Activated naive CD8-positive, alpha-beta T cell treated with anti-CD3 and anti-CD28 coated beads for 36 hours (primary cell): Measurements from ENCODE around the gene FAM98C. TPM values are rescaled to one million over a fixed set of nuclear protein-coding genes. Genes with fewer than 3 reads are reported as not detected.
"Not testable (repeated sequence)": the region's sequence is repeated elsewhere in the genome, so short reads cannot be mapped to it uniquely, and the experiment has no call there.

Source experiments
- DNase-seq: peaks from one replicate; pipeline ENCODE4 v3.0.0; 2021
- H3K27ac Mint-ChIP-seq: one replicate; pipeline ENCODE4 v1.8.0; 2022; ENCODE audit warnings: mild to moderate bottlenecking, moderate library complexity, mixed read lengths
- H3K27me3 Mint-ChIP-seq: one replicate; pipeline ENCODE4 v1.8.0; 2022; ENCODE audit warnings: mild to moderate bottlenecking, mixed read lengths
- H3K36me3 Mint-ChIP-seq: one replicate; pipeline ENCODE4 v1.8.0; 2021; ENCODE audit warnings: mild to moderate bottlenecking, mixed read lengths
- H3K4me1 Mint-ChIP-seq: one replicate; pipeline ENCODE4 v1.8.0; 2021; ENCODE audit warnings: mixed read lengths
- H3K4me3 Mint-ChIP-seq: one replicate; pipeline ENCODE4 v1.8.0; 2022; ENCODE audit warnings: mild to moderate bottlenecking, moderate library complexity, mixed read lengths
- H3K9me3 Mint-ChIP-seq: one replicate; pipeline ENCODE4 v1.8.0; 2022; ENCODE audit warnings: mixed read lengths
- total RNA-seq, 2 experiments: library from RNA; stranded (reverse); gene quantifications; one replicate each; pipeline ENCODE4 v1.2.3, GENCODE V29; 2021

The FAM98C gene
- total RNA-seq, 2 experiments from 2014 or later = 8.1 to 9.3 TPM

DNA sequence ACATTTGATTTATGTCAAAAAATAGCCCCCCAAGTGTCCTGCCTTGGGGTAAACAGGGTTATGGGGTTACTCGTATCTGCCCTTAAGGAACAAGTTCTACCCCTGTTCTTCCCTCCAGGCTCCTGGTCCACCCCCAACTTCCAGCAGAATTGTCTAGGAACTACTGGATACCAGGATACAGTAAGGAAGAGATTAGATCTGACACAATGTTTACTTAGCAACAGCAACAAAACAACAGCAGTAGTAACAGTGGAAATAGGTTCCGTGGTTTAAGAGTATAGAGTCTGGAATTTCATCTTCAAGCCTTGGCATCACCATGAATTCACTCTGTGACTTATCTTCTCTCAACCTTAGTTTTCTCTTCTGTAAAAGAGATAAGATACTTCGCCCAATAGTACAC is 1.7 kb upstream of the FAM98C start:
- Mint-ChIP-seq H3K9me3 (no peaks in the 10 kb centered on the region), H3K4me1 (peaks cover 13% of the 10 kb centered on the region), H3K4me3 (no peak overlapping the region), H3K27me3 (no peaks in the 10 kb centered on the region), H3K27ac (no peak overlapping the region), H3K36me3 (no peaks in the 10 kb centered on the region)
- no peak for DNase-seq

DNA sequence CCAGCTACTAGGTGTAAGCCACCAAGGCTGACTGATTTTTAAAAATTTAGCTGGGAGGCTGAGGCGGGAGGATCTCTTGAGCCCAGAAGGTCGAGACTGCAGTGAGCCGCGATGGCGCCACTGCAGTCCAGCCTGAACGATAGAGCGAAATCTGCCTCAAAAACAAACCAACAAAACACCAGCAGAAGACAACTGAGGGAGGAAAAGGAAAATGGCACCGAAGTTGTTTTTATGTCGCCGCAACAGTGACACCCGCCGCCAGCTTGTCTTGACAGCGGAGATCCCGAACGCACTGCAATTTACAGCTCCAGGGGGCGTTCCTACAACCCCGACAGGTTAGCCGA is 298 bp upstream of the FAM98C start:
- DNase-seq = no peak
- Mint-ChIP-seq H3K4me3 (peak overlapping the region; percentile 76), H3K9me3 (no peaks in the 10 kb centered on the region), H3K27me3 (no peaks in the 10 kb centered on the region), H3K27ac (no peak overlapping the region), H3K4me1 (peaks cover 8% of the 10 kb centered on the region), H3K36me3 (no peaks in the 10 kb centered on the region)

DNA sequence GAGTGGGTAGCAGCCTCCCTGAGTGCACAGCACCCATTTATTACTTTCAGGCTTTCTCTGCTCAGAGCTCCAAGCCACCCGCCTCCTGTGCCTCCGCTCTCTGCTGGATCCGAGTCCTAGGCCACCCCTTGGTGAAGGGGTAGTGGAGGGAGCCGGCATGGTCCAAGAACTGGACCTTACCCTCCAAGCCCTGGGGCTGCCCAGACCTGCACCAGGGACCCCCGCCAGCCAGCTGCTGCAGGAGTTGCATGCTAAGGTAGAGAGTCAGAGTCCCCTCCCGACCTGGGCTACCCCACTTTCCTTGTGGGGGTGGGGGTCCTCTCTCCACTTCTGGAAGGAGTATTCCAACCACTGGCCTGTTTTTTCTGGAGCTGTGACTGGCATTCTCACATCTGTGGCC is 2.0 kb downstream of the FAM98C start:
- peaks cover 1% of the 10 kb centered on the region for H3K36me3 Mint-ChIP-seq
- peaks cover 8% of the 10 kb centered on the region for H3K4me1 Mint-ChIP-seq
- H3K27me3 Mint-ChIP-seq = no peaks in the 10 kb centered on the region
- no peaks in the 10 kb centered on the region for H3K9me3 Mint-ChIP-seq
- no peak overlapping the region for H3K4me3 Mint-ChIP-seq
- DNase-seq = no peak
- no peak overlapping the region for H3K27ac Mint-ChIP-seq

DNA sequence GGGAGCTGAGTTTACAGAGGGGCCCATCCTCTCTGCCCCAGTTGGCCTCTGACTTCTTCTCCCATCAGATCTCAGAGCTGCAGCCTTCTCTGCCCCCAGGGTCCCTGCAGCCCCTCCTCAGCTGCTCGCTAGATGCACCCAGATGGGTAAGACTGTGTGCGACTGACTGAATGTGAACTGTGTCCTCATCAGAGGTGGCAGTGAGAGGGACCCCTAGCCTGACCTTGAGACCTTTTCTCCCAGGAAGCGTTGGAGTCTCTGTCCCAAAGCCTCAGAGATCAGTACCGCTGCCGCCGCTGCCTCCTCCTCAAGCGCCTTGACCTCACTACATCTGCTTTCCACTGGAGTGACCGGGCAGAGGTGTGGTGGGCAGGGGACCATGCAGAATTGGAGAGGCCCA is 2.4 kb downstream of the FAM98C start:
- peaks cover 8% of the 10 kb centered on the region for H3K4me1 Mint-ChIP-seq
- no peak overlapping the region for H3K27ac Mint-ChIP-seq
- peaks cover 1% of the 10 kb centered on the region for H3K36me3 Mint-ChIP-seq
- no peaks in the 10 kb centered on the region for H3K27me3 Mint-ChIP-seq
- H3K4me3 Mint-ChIP-seq = no peak overlapping the region
- no peaks in the 10 kb centered on the region for H3K9me3 Mint-ChIP-seq
- DNase-seq = no peak

DNA sequence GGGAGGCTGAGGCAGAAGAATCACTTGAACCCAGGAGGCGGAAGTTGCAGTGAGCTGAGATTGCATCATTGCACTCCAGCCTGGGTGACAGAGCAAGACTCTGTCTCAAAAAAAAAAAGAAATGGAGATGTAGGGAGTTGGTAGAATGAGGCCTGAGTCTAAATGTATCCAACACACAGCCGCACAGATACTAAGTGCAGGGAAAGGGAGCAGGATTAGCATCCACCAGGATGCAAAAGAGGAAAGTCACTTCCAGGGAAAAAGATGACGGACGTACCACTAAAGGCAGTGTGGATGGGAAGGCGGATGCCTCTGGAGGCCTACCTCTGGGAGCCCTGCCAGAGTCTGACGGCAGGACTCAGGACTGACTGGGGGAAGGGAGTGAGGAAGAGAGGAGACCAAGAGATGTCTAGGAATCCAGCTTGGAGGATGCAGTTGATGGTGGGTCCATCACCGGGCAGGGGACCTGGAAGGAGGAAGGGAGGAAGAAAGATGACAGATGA is 6.8 kb downstream of the FAM98C start:
- Mint-ChIP-seq H3K36me3 (peaks cover 1% of the 10 kb centered on the region), H3K27ac (no peak overlapping the region), H3K4me1 (no peaks in the 10 kb centered on the region), H3K4me3 (no peak overlapping the region), H3K9me3 (no peaks in the 10 kb centered on the region), H3K27me3 (no peaks in the 10 kb centered on the region)
- DNase-seq = no peak

DNA sequence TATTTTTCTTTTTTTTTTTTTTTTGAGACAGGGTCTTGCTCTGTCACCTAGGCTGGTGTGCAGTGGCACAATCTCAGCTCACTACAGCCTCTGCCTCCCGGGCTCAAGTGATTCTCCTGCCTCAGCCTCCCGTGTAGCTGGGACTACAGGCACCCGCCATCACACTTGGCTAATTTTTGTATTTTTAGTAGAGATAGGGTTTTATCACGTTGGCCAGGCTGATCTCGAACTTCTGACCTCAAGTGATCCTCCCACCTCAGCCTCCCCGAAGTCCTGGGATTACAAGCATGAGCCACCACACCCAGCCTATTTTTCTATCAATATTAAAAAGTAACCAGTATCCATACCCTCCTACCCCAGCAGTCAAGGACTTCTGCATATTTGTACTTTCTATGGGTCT is 7.5 kb downstream of the FAM98C start:
- not testable (repeated sequence) for H3K4me3 Mint-ChIP-seq, H3K4me1 Mint-ChIP-seq, H3K27ac Mint-ChIP-seq, DNase-seq, H3K27me3 Mint-ChIP-seq, H3K36me3 Mint-ChIP-seq, H3K9me3 Mint-ChIP-seq

DNA sequence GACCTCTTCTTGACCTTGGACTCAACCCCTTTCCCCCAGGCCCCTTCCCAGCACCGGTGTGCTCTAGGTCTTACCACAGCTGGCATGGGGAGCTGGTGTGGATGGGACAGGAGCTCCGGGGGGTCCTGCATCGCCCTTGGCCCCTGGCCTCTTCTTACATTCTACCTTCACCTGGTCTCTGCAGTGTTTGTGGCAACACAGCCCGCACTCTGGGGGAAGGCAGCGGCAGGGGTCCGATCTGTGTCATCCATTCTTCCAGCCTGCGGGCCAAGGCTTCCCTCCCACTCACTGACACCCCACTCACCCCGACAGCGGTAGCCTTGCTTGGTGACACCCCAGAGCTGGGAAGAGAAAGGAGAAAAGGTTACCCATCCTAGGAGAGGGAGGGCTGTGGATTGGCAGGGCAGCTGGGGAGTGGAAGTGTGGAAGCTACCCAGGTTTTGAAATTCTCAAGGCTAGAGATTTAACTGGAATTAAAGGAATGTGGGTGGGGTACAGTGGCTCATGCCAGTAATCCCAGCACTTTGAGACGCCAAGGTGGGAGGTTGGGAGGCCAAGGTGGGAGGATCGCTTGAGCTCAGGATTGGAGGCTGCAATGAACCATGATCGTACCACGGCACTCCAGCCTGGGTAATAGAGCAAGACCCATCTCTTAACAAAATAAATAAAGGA is 8.3 kb downstream of the FAM98C start:
- H3K27me3 Mint-ChIP-seq = no peaks in the 10 kb centered on the region

DNA sequence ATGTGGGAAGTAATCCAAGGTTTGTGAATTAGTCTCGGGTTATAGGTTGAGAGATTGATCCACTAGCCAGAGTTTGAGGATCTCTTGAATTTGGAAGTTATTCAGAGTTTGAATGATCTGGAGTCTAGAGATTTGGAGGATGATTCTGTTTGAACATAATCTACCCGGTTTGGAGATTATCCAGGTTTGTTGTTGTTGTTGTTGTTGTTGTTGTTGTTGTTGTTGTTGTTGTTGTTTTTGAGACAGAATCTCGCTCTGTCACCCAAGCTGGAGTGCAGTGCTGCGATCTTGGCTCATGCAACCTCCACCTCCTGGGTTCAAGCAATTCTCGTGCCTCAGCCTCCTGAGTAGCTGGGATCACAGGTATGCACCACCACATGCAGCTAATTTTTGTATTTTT is 9.0 kb downstream of the FAM98C start:
- not testable (repeated sequence) for H3K4me3 Mint-ChIP-seq, H3K36me3 Mint-ChIP-seq, H3K27ac Mint-ChIP-seq, H3K4me1 Mint-ChIP-seq, DNase-seq, H3K9me3 Mint-ChIP-seq, H3K27me3 Mint-ChIP-seq

More for the DNA sequence above, 8.3 kb downstream of the FAM98C start:
- peaks cover 1% of the 10 kb centered on the region for H3K36me3 Mint-ChIP-seq
- H3K4me3 Mint-ChIP-seq = no peak overlapping the region
- DNase-seq = no peak
- H3K4me1 Mint-ChIP-seq = no peaks in the 10 kb centered on the region
- H3K9me3 Mint-ChIP-seq = no peaks in the 10 kb centered on the region
- H3K27ac Mint-ChIP-seq = no peak overlapping the region

DNA sequence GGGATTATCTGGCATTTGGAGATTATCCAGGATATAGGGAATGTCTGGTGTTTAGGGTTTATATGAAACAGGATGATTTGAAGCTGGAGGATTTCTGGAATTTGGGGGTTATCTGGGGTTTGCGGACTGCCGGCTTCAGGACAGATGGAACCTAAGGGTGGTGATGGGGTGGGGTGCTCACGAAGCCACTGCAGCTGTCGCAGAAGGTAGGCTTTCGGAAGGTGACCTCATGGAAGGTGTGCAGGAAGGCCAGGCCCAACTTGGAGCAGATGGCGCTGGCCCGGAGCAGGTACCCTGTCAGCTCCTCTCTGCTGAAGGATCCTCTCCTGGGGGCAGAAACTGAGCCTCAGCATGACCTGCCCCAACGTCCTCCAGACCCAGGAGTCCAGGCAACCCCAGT is 9.6 kb downstream of the FAM98C start:
- Mint-ChIP-seq H3K9me3 (no peaks in the 10 kb centered on the region), H3K27ac (no peak overlapping the region), H3K4me1 (peaks cover 6% of the 10 kb centered on the region), H3K27me3 (peaks cover 4% of the 10 kb centered on the region), H3K36me3 (peaks cover 1% of the 10 kb centered on the region), H3K4me3 (no peak overlapping the region)
- no peak for DNase-seq

DNA sequence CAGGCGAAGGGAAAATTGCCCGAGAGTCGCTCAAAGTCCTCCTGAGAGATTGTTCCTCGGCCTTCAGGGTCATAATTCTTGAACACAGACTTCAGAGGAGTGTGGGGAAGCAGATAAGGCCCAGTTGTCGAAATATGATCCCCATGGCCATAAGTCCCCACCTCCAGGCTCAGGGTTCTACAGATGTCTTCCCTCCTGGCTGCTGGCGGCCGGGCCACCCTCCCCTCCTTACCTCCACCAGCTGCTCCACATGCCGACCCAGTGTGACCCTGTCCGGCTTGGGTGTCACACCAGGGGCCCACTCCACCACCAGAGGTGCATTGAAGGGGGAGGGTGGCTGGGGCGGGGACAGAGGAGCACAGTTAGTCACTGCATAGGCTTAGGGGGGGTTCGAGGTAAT is 10.1 kb downstream of the FAM98C start:
- H3K27me3 Mint-ChIP-seq = peaks cover 4% of the 10 kb centered on the region
- H3K36me3 Mint-ChIP-seq = peaks cover 1% of the 10 kb centered on the region
- no peak overlapping the region for H3K4me3 Mint-ChIP-seq
- no peak for DNase-seq
- H3K27ac Mint-ChIP-seq = no peak overlapping the region
- peaks cover 11% of the 10 kb centered on the region for H3K4me1 Mint-ChIP-seq
- H3K9me3 Mint-ChIP-seq = no peaks in the 10 kb centered on the region

DNA sequence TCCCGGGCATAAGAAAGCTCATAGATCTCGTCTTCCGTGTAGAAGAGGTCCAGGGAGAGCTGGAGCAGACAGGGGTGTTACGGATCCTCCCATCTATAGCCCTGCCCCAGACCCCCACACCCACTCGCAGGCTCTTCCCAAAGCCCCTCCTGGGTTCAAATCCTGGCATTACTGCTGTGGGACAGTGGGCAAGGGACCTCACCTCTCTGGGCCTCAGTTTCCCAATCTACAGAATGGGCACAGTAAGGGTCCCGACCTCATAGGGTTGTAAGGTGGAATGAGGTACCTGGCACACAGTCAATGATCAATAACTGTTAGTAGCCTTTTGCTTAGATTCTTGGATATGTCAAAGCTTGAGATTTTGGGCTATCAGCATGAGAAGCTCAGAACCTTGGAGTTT is 10.5 kb downstream of the FAM98C start:
- no peak for DNase-seq
- Mint-ChIP-seq H3K9me3 (no peaks in the 10 kb centered on the region), H3K27ac (no peak overlapping the region)

DNA sequence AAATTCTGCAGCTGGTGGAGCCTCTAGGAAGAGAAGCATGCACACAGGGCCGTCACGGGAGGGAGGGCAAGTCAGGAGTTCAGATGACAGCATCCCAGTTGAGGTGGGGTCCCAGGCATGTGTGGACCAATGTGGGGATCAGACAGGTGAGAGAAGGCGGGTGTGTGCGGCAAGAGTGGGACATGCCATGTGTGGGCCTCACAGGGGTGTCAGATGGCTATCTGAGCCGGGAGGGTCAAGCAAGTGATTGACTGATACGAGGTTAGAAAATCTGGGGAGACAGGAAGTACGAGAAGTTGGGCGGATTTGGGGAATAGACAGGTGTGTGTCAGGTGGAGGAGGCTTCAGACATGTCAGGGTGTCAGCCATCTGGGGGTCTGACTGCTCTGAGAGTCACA is 14.3 kb downstream of the FAM98C start:
- no peak overlapping the region for H3K27ac Mint-ChIP-seq
- peak overlapping the region; percentile 75 for H3K4me3 Mint-ChIP-seq

More for the DNA sequence above, 10.5 kb downstream of the FAM98C start:
- Mint-ChIP-seq H3K4me1 (peaks cover 12% of the 10 kb centered on the region), H3K36me3 (peaks cover 1% of the 10 kb centered on the region), H3K27me3 (peaks cover 4% of the 10 kb centered on the region), H3K4me3 (no peak overlapping the region)

DNA sequence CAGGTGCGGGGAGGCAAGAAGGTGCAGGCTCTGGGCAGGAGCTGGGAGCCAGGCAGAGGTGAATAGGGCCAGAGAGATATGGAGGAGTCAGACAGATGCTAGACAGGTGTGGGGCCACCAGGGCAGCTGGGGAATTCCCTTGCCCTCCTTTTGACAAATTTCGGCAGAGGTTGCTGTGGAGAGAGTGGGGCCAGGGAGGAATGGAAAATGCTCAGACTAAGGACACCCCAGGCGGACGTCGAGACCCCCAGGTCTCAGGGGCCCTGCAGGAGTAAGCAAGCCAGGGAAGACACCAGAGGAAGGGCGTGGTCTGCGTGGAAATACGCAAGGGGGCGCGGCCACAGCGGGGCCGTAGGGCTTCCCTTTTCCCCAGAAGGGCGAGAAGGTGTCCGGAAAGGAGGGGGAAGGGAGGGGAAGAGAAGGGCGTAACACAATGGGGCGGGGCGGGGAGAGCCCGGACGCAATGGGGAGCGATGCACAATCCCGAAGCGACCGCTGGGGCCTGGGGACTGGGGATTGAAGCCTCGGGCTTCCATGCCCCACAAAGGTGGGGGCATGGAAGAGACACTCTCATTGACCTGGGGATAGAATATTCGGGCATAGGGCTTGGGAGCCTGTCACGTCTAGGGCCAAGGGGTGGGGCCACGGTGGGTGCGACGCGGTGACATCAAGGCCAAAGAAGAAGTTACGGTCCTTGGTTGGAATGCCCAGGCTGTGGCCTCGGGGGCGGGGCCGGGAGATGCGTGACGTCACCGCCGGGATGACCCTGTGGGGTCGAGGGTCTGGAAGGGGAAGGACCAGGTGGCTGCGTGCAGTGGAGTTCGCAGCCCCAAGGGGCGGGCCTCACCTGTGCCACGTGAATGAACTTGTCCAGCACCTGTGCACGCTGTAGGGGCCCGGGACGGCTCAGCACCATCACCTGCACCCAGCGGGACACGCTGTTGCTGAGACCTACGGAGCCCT is 14.9 kb downstream of the FAM98C start:
- Mint-ChIP-seq H3K4me1 (peaks cover 14% of the 10 kb centered on the region), H3K4me3 (peak overlapping the region; percentile 75), H3K27me3 (peaks cover 4% of the 10 kb centered on the region), H3K36me3 (no peaks in the 10 kb centered on the region), H3K9me3 (no peaks in the 10 kb centered on the region), H3K27ac (peak overlapping the region; percentile 71)
- peak; percentile 64 for DNase-seq

More for the DNA sequence above, 14.3 kb downstream of the FAM98C start:
- H3K36me3 Mint-ChIP-seq = no peaks in the 10 kb centered on the region
- H3K4me1 Mint-ChIP-seq = peaks cover 14% of the 10 kb centered on the region
- no peaks in the 10 kb centered on the region for H3K9me3 Mint-ChIP-seq
- H3K27me3 Mint-ChIP-seq = peaks cover 4% of the 10 kb centered on the region
- DNase-seq = no peak

DNA sequence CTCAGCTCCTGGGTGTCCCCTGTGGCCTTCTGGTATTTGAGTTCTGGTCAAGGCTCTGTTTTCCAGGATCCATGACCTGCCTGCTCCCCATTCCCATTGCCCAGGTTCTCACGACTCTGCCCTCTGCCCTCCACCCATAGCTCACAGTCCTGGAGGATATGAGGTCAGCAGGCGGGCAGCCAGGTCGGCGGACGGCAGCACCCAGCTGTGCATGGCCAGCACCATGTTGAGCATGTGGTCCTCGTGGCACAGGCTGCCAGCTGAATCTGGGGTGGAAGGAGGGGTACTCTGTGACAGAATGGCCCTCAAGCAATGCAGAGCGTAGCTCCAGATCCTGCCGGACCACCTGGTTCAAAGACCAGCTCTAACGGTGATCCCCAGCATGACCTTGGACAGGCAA is 18.0 kb downstream of the FAM98C start:
- H3K27me3 Mint-ChIP-seq = peaks cover 4% of the 10 kb centered on the region
- no peak for DNase-seq
- H3K9me3 Mint-ChIP-seq = no peaks in the 10 kb centered on the region
- H3K27ac Mint-ChIP-seq = no peak overlapping the region
- H3K4me3 Mint-ChIP-seq = no peak overlapping the region
- no peaks in the 10 kb centered on the region for H3K36me3 Mint-ChIP-seq
- H3K4me1 Mint-ChIP-seq = peaks cover 14% of the 10 kb centered on the region

DNA sequence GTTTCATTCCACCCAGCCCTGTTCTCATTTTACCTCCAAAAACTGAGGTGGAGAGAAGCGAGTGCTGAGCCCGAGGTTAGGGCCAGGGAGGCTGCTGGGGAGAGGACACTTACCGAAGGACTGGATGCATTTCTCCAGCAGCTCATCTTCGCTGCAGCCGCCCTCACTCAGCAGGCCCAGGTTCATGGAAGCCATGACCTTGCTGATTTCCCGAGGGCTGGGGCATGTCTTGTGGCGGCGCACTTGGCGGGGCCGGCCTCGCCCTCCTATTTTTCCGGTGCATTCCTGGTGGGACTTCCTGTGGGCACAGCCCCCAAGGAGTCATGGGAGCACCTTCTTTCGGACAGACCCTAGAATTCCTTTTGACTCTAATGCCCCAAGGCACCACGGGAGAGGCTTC is 19.0 kb downstream of the FAM98C start:
- Mint-ChIP-seq H3K4me3 (no peak overlapping the region), H3K4me1 (peaks cover 19% of the 10 kb centered on the region), H3K9me3 (no peaks in the 10 kb centered on the region), H3K27ac (no peak overlapping the region), H3K36me3 (no peaks in the 10 kb centered on the region), H3K27me3 (peaks cover 11% of the 10 kb centered on the region)
- no peak for DNase-seq
